Upper lobe of left lung (tissue), 6 donors: ENCODE measurements around the gene AMOTL1. TPM values are rescaled to one million over a fixed set of nuclear protein-coding genes. Genes with fewer than 3 reads are reported as not detected.
"Not testable (repeated sequence)": the region's sequence is repeated elsewhere in the genome, so short reads cannot be mapped to it uniquely, and the experiment has no call there.

Experiments
- ATAC-seq, 2 donors: fragments of 200-7000 bp; cut with Tn5 transposase; one replicate each; pipeline ENCODE4 v1.9.1; 2022; ENCODE audit warnings: mild to moderate bottlenecking in 2 of 2, moderate library complexity in 2 of 2; ENCODE audit not compliant: low FRiP score in 2 of 2
- DNase-seq, 2 donors: peaks; one replicate each; pipeline ENCODE4 v3.0.0-alpha.2; 2019 to 2020
- H3K27ac ChIP-seq, 4 donors: fragments of 200-600 bp; sonication (generic); one replicate each; pipeline ENCODE4 v1.5.1; 2016 to 2019
- H3K27me3 ChIP-seq, 4 donors: fragments of 200-600 bp; sonication (generic); one replicate each; pipeline ENCODE4 v1.5.1; 2017 to 2019
- H3K36me3 ChIP-seq, 4 donors: fragments of 200-600 bp; sonication (generic); one replicate each; pipeline ENCODE4 v1.5.1; 2016 to 2019
- H3K4me1 ChIP-seq, 4 donors: fragments of 200-600 bp; sonication (generic); one replicate each; pipeline ENCODE4 v1.5.1; 2018 to 2019
- H3K4me3 ChIP-seq, 4 donors: fragments of 200-600 bp; sonication (generic); one replicate each; pipeline ENCODE4 v1.5.1; 2017 to 2019; ENCODE audit warnings: mild to moderate bottlenecking in 2 of 4, moderate library complexity in 1 of 4
- H3K9me3 ChIP-seq, 4 donors: fragments of 200-600 bp; sonication (generic); one replicate each; pipeline ENCODE4 v1.5.1; 2018 to 2019
- EP300 ChIP-seq, 4 donors: sonication (generic); formaldehyde crosslinking; IDR thresholded peaks; one replicate each; pipeline ENCODE4 v1.5.1; 2017; ENCODE audit warnings: antibody characterized with exemption in 4 of 4, control low read depth in 2 of 4
- POLR2A ChIP-seq, 4 donors: fragments of 450-650 bp; IDR thresholded peaks; one replicate each; pipeline ENCODE4 v1.5.1; 2016 to 2017; ENCODE audit warnings: antibody characterized with exemption in 4 of 4, mild to moderate bottlenecking in 2 of 4
- POLR2AphosphoS5 ChIP-seq, 2 donors: sonication (generic); formaldehyde crosslinking; IDR thresholded peaks; one replicate each; pipeline ENCODE4 v1.5.1; 2017; ENCODE audit warnings: antibody characterized with exemption in 2 of 2
- WGBS, 2 donors: methylation state at CpG; one replicate each; pipeline ENCODE4 v1.1.5; 2017 to 2018; 5-methylcytosine and 5-hydroxymethylcytosine counted together
- total RNA-seq, 6 donors: library from RNA; depleted of rRNA in 4 of 6; stranded (reverse); fragments of >200 nt in 4 of 6; gene quantifications; one replicate each; pipeline versions ENCODE4 v1.1.0 to v1.2.1, GENCODE V29; 2016 to 2021
- TF ChIP-seq, protein P1 (sequence below), 6 experiments: fragments of 450-650 bp in 4 of 6; fragments of 200-600 bp in 2 of 6; sonication (generic) in 2 of 6; IDR thresholded peaks; one replicate each; pipeline ENCODE4 v1.5.1; 2016 to 2019; ENCODE audit warnings: antibody characterized with exemption in 6 of 6
- donor health status: DM: no; HTN: no; CAD: no; lungs with moderate emphysema.
- donor health status: DM: no; HTN: yes; CAD: no; lungs with severe emphysema.

The AMOTL1 gene
- total RNA-seq, 6 donors from 2014 or later, result 30.4 to 54.7 (median 46.1) TPM

DNA sequence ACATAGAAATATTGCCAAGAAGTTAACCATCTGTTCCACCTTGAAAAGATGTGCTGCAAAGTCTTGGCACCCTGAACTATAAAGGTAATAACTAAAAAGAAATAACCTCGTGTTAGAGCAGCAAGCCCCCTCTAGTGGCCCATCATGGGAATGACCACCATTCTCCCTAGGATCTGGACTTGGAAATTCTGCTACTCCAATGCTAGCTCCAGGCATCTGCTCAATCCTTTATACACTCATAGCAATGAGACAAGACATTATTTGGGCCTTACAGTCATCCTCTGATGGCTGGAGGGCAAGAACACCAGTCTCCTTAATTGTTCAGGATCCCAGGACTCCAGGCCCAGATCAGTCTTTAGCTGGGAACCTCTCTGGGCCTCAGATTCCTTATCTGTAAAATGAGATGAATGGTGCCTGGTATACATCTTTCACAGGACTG, 129.2 kb downstream of the AMOTL1 start:
- TF ChIP-seq POLR2A (IDR thresholded peaks at IDR 0.05) (no peak), POLR2AphosphoS5 (IDR thresholded peaks at IDR 0.05) (no peak), EP300 (IDR thresholded peaks at IDR 0.05) (no peak)
- TF ChIP-seq, protein P1, sequence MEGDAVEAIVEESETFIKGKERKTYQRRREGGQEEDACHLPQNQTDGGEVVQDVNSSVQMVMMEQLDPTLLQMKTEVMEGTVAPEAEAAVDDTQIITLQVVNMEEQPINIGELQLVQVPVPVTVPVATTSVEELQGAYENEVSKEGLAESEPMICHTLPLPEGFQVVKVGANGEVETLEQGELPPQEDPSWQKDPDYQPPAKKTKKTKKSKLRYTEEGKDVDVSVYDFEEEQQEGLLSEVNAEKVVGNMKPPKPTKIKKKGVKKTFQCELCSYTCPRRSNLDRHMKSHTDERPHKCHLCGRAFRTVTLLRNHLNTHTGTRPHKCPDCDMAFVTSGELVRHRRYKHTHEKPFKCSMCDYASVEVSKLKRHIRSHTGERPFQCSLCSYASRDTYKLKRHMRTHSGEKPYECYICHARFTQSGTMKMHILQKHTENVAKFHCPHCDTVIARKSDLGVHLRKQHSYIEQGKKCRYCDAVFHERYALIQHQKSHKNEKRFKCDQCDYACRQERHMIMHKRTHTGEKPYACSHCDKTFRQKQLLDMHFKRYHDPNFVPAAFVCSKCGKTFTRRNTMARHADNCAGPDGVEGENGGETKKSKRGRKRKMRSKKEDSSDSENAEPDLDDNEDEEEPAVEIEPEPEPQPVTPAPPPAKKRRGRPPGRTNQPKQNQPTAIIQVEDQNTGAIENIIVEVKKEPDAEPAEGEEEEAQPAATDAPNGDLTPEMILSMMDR (IDR thresholded peaks at IDR 0.05), result peak; percentile 56 to 86 (median 78)
- Histone ChIP-seq H3K9me3 (no peaks in the 10 kb centered on the region), H3K4me3 (no peak overlapping the region), H3K36me3 (no peaks in the 10 kb centered on the region), H3K4me1 (no peaks in the 10 kb centered on the region), H3K27ac (no peak overlapping the region), H3K27me3 (no peaks in the 10 kb centered on the region)
- WGBS, 2 donors, result 0 to 4% methylated on average over 1 of the region's 1 CpG
- peak in 1 of 2 donors; percentile 39 for DNase-seq
- peak in 1 of 2 donors; percentile 76 for ATAC-seq

GRCh38 chr11:94907226-94907625, 139.1 kb downstream of the AMOTL1 start:
- H3K4me3 ChIP-seq, result no peak overlapping the region
- WGBS, 2 donors, result 45 to 50% methylated on average over 2 of the region's 2 CpGs
- no peak for ATAC-seq
- H3K4me1 ChIP-seq, result no peaks in the 10 kb centered on the region
- no peaks in the 10 kb centered on the region for H3K9me3 ChIP-seq
- no peaks in the 10 kb centered on the region for H3K36me3 ChIP-seq
- no peak for TF ChIP-seq POLR2AphosphoS5 (IDR thresholded peaks at IDR 0.05)
- H3K27me3 ChIP-seq, result no peaks in the 10 kb centered on the region
- no peak for DNase-seq
- H3K27ac ChIP-seq, result no peak overlapping the region

DNA sequence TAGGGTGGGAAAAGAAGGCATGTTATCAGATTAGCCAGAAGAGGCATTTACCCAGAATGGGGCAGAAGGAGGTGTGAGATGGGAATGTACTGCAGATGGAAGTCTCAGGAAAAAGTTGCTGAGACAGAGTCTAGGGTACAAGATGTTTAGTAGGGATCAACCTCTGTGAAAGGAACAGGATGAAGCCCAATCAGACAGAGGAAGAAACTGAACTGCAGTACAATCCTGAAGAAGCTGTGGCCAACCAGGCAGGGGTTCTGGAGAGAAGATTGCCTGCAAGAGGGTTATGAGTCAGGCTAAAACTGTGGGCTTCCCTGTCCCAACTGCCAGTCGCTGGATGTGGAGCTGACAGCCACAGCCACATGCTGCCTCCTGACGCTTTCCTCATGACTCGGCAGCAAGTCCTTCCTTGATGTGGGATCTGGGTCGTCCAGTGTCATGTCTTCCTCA, 141.2 kb downstream of the AMOTL1 start:
- Histone ChIP-seq H3K27me3 (no peaks in the 10 kb centered on the region), H3K9me3 (no peaks in the 10 kb centered on the region), H3K4me1 (no peaks in the 10 kb centered on the region), H3K36me3 (no peaks in the 10 kb centered on the region), H3K27ac (no peak overlapping the region), H3K4me3 (no peak overlapping the region)
- 74 to 78% methylated on average over 4 of the region's 4 CpGs for WGBS, 2 donors
- no peak for DNase-seq
- peak in 1 of 2 donors; percentile 19 for ATAC-seq
- TF ChIP-seq POLR2AphosphoS5 (IDR thresholded peaks at IDR 0.05) (no peak), POLR2A (IDR thresholded peaks at IDR 0.05) (no peak), EP300 (IDR thresholded peaks at IDR 0.05) (no peak)
- TF ChIP-seq, protein P1 (IDR thresholded peaks at IDR 0.05), result no peak

- Histone ChIP-seq H3K27ac (no peak overlapping the region), H3K9me3 (no peaks in the 10 kb centered on the region), H3K4me3 (no peak overlapping the region), H3K36me3 (no peaks in the 10 kb centered on the region), H3K4me1 (no peaks in the 10 kb centered on the region), H3K27me3 (no peaks in the 10 kb centered on the region)
- peak in 1 of 2 donors; percentile 32 for ATAC-seq
- 72 to 77% methylated on average over 3 of the region's 3 CpGs for WGBS, 2 donors
- DNase-seq, result no peak
- no peak for TF ChIP-seq POLR2A (IDR thresholded peaks at IDR 0.05)
- TF ChIP-seq EP300 (IDR thresholded peaks at IDR 0.05), result no peak
- TF ChIP-seq, protein P1 (IDR thresholded peaks at IDR 0.05), result no peak
- no peak for TF ChIP-seq POLR2AphosphoS5 (IDR thresholded peaks at IDR 0.05)
Observed at GRCh38 chr11:94910270-94910669, 142.1 kb downstream of the AMOTL1 start.

GRCh38 chr11:94910779-94911178, 142.6 kb downstream of the AMOTL1 start:
- Histone ChIP-seq H3K27me3 (no peaks in the 10 kb centered on the region), H3K4me1 (no peaks in the 10 kb centered on the region), H3K36me3 (no peaks in the 10 kb centered on the region), H3K9me3 (no peaks in the 10 kb centered on the region), H3K4me3 (no peak overlapping the region), H3K27ac (no peak overlapping the region)
- TF ChIP-seq POLR2A (IDR thresholded peaks at IDR 0.05) (no peak), POLR2AphosphoS5 (IDR thresholded peaks at IDR 0.05) (no peak)
- ATAC-seq, result peak in 1 of 2 donors; percentile 41
- no peak for DNase-seq
- 0% methylated on average over 1 of the region's 1 CpG for WGBS, 2 donors

DNA sequence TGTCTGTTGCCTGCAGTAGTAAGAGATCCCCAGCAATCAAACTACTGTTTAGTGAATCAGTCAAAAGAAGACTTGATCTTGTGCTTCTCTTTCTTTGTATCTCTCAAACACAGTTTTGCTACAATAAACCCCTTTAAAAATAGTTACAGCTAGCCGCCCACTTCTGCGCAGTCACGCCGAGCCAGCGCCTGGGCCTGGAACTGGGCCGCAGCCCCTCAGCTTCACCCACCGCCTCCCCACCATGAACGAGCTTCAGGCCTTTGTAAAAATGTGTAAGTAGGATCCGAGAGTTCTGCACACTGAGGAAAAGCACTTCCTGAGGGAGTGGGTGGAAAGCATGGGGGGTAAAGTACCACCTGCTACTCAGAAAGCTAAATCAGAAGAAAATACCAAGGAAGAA, 144.7 kb downstream of the AMOTL1 start:
- peak in 1 of 2 donors; percentile 49 for DNase-seq
- no peaks in the 10 kb centered on the region for H3K27me3 ChIP-seq
- WGBS, 2 donors, result 97 to 100% methylated on average over 9 of the region's 9 CpGs
- TF ChIP-seq, protein P1 (IDR thresholded peaks at IDR 0.05), result no peak
- no peaks in the 10 kb centered on the region for H3K9me3 ChIP-seq
- H3K27ac ChIP-seq, result no peak overlapping the region
- H3K4me3 ChIP-seq, result no peak overlapping the region
- ATAC-seq, result no peak
- H3K4me1 ChIP-seq, result no peaks in the 10 kb centered on the region
- no peaks in the 10 kb centered on the region for H3K36me3 ChIP-seq

DNA sequence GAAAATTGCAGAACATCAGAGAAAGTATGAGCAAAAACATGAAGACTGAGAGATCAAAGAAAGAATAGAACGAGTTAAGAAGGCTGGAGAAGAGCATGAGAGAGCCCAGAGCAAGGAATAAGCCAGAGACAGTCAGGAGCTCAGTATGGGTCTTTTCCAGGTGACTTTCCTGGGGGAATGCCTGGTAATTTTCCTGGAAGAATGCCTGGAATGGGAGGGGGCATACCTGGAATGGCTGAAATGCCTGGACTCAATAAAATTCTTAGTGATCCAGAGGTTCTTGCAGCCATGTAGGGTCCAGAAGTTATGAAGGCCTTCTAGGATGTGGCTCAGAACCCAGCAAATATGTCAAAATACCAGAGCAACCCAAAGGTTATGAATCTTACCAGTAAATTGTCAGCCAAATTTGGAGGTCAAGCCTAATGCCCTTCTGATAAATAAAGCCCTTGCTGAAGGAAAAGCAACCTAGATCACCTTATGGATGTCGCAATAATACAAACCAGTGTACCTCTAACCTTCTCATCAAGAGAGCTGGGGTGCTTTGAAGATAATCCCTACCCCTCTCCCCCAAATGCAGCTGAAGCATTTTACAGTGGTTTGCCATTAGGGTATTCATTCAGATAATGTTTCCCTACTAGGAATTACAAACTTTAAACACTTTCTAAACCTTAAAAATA, 145.7 kb downstream of the AMOTL1 start:
- H3K36me3 ChIP-seq, H3K9me3 ChIP-seq, DNase-seq, H3K4me3 ChIP-seq, H3K4me1 ChIP-seq, ATAC-seq, H3K27ac ChIP-seq, H3K27me3 ChIP-seq: not testable (repeated sequence)
- 86 to 93% methylated on average over 2 of the region's 2 CpGs for WGBS, 2 donors
